H1 (cell line): ENCODE data around the gene MPHOSPH9. TPM values are rescaled to one million over a fixed set of nuclear protein-coding genes. Genes with fewer than 3 reads are reported as not detected.

Source experiments
- CEBPB ChIP-seq: IDR thresholded peaks from 2 replicates; pipeline ENCODE4 v1.6.1; 2012; ENCODE audit warnings: low read depth, low read length
- CTCF ChIP-seq, 3 experiments: IDR thresholded peaks; 1 replicate in 2 of 3; 2 replicates in 1 of 3; pipeline versions ENCODE4 v1.5.1 to v1.6.1; 2011; ENCODE audit warnings: low read length in 3 of 3, mild to moderate bottlenecking in 3 of 3, inconsistent platforms in 2 of 3, low read depth in 1 of 3, moderate library complexity in 1 of 3; ENCODE audit not compliant: insufficient read depth in 1 of 3; ENCODE audit errors: control extremely low read depth in 1 of 3
- GABPA ChIP-seq: IDR thresholded peaks from 2 replicates; pipeline ENCODE4 v1.6.1; 2011; ENCODE audit warnings: mild to moderate bottlenecking, low read length, moderate library complexity, borderline replicate concordance; ENCODE audit not compliant: insufficient read depth
- TAF7 ChIP-seq: optimal IDR thresholded peaks from 2 replicates; pipeline ENCODE3; 2011; ENCODE audit warnings: low read depth, mild to moderate bottlenecking, inconsistent platforms, low read length, moderate library complexity, borderline replicate concordance
- polyA plus RNA-seq, 7 experiments: library from polyadenylated mRNA; depleted of rRNA in 3 of 7; stranded (reverse) in 5 of 7; unstranded in 2 of 7; fragments of >200 nt in 5 of 7; fragments of 200-250 nt in 2 of 7; gene quantifications; 1 replicate in 5 of 7; 2 replicates in 1 of 7; 4 replicates in 1 of 7; pipeline versions ENCODE4 v1.2.1 to v1.2.3, GENCODE V29; 2011 to 2013; ENCODE audit warnings: missing spikeins in 2 of 7, mixed read lengths in 2 of 7
- total RNA-seq: library from RNA; stranded (reverse); fragmentation: NEBNext Ultra II Directional; extraction: Animal tissue kit (Norgen Biotek cat#: 25700); gene quantifications from 2 replicates; pipeline ENCODE4 v1.2.1, GENCODE V29; 2021

The MPHOSPH9 gene
- total and polyA plus RNA-seq, 2 of the 8 experiments (the other 6 are each of a cell fraction or from before 2014, with no cell fraction given), result 8.8 to 48.8 TPM

GRCh38 chr12:123143736-123144461 lies 89.0 kb downstream of the MPHOSPH9 start (continued):
- TF ChIP-seq CTCF (IDR thresholded peaks at IDR 0.05; ENCODE audit: control extremely low read depth in 1 of 3, insufficient read depth in 1 of 3, low read depth in 1 of 3, low read length in 3 of 3), result no peak
- TF ChIP-seq CEBPB, result no peak
- no peak for TF ChIP-seq TAF7
- no peak for TF ChIP-seq GABPA
